WTC11 (cell line): Measurements from ENCODE around the gene TULP1. TPM values are rescaled to one million over a fixed set of nuclear protein-coding genes. Genes with fewer than 3 reads are reported as not detected.

Experiments used
- ATAC-seq: fragments of 200-7000 bp; cut with Tn5 transposase; 2 replicates; pipeline ENCODE4 v1.10.0; 2021; ENCODE audit warnings: mild to moderate bottlenecking, moderate library complexity
- CTCF ChIA-PET: fragments of 300-600 bp; sonication (Branson Sonifier 250); formaldehyde crosslinking; loops from one replicate; lab custom pipeline; 2021; ENCODE audit warnings: antibody characterized with exemption; lab: Charles Lee
- POLR2A ChIA-PET: fragments of 350-600 bp; sonication (Branson Sonifier 250); formaldehyde crosslinking; loops from one replicate; lab custom pipeline; 2021; ENCODE audit warnings: antibody characterized with exemption; lab: Charles Lee
- DNase-seq: peaks from one replicate; pipeline ENCODE4 v3.0.0; 2021; ENCODE audit warnings: low spot score
- H3K27ac Mint-ChIP-seq: 2 replicates; pipeline ENCODE4 v1.8.0; 2021; ENCODE audit warnings: mixed read lengths
- H3K27me3 Mint-ChIP-seq: 2 replicates; pipeline ENCODE4 v1.8.0; 2021; ENCODE audit warnings: low read depth, mild to moderate bottlenecking, moderate library complexity, mixed read lengths
- H3K36me3 Mint-ChIP-seq: 2 replicates; pipeline ENCODE4 v1.8.0; 2021; ENCODE audit warnings: mixed read lengths
- H3K4me1 Mint-ChIP-seq: 2 replicates; pipeline ENCODE4 v1.8.0; 2022; ENCODE audit warnings: mixed read lengths
- H3K4me3 Mint-ChIP-seq: 2 replicates; pipeline ENCODE4 v1.8.0; 2021; ENCODE audit warnings: mild to moderate bottlenecking, moderate library complexity, mixed read lengths
- H3K9me3 Mint-ChIP-seq: 2 replicates; pipeline ENCODE4 v1.8.0; 2021; ENCODE audit warnings: mixed read lengths
- ATF6 ChIP-seq: sonication (generic); formaldehyde crosslinking; IDR thresholded peaks from 2 replicates; pipeline ENCODE4 v1.8.1; 2023; ENCODE audit warnings: mild to moderate bottlenecking, missing genetic modification reagents
- CDX4 ChIP-seq: fragments of 250-450 bp; sonication (Bioruptor Pico); IDR thresholded peaks from 2 replicates; pipeline ENCODE4 v1.9.0; 2021; ENCODE audit warnings: moderate library complexity, mild to moderate bottlenecking, inconsistent platforms, borderline replicate concordance
- CREM ChIP-seq: sonication (generic); formaldehyde crosslinking; IDR thresholded peaks from 2 replicates; pipeline ENCODE4 v1.8.1; 2022; ENCODE audit warnings: mild to moderate bottlenecking, missing genetic modification reagents, moderate library complexity
- ERG ChIP-seq: fragments of 250-450 bp; sonication (Bioruptor Pico); IDR thresholded peaks from 2 replicates; pipeline ENCODE4 v1.8.0; 2021; ENCODE audit warnings: mild to moderate bottlenecking
- JAZF1 ChIP-seq: fragments of 250-450 bp; sonication (Bioruptor Pico); IDR thresholded peaks from 2 replicates; pipeline ENCODE4 v1.9.0; 2021; ENCODE audit warnings: moderate library complexity, mild to moderate bottlenecking, inconsistent platforms
- NR1H2 ChIP-seq: sonication (generic); formaldehyde crosslinking; IDR thresholded peaks from 2 replicates; pipeline ENCODE4 v1.9.0; 2021; ENCODE audit warnings: mild to moderate bottlenecking, moderate library complexity, missing genetic modification reagents
- RORB ChIP-seq: fragments of 250-450 bp; sonication (Bioruptor Pico); IDR thresholded peaks from 2 replicates; pipeline ENCODE4 v1.9.0; 2021; ENCODE audit warnings: mild to moderate bottlenecking
- ZNF219 ChIP-seq: sonication (generic); formaldehyde crosslinking; IDR thresholded peaks from 2 replicates; pipeline ENCODE4 v1.8.0; 2023; ENCODE audit warnings: missing genetic modification reagents, mild to moderate bottlenecking, borderline replicate concordance
- ZNF232 ChIP-seq: sonication (generic); formaldehyde crosslinking; IDR thresholded peaks from 2 replicates; pipeline ENCODE4 v1.8.0; 2022; ENCODE audit warnings: mild to moderate bottlenecking, missing genetic modification reagents
- ZNF317 ChIP-seq: sonication (generic); formaldehyde crosslinking; IDR thresholded peaks from 2 replicates; pipeline ENCODE4 v1.8.1; 2023; ENCODE audit warnings: low read depth, mild to moderate bottlenecking, moderate library complexity, missing genetic modification reagents, borderline replicate concordance
- ZNF532 ChIP-seq: fragments of 250-450 bp; sonication (Bioruptor Pico); IDR thresholded peaks from 2 replicates; pipeline ENCODE4 v1.9.0; 2021; ENCODE audit warnings: mild to moderate bottlenecking, borderline replicate concordance
- ZNF671 ChIP-seq: fragments of 250-450 bp; sonication (Bioruptor Pico); IDR thresholded peaks from 2 replicates; pipeline ENCODE4 v1.8.0; 2021; ENCODE audit warnings: mild to moderate bottlenecking
- total RNA-seq: library from RNA; stranded (reverse); gene quantifications from 3 replicates; pipeline ENCODE4 v1.2.3, GENCODE V29; 2021
- TF ChIP-seq, protein P1 (sequence below): sonication (generic); formaldehyde crosslinking; IDR thresholded peaks from 2 replicates; pipeline ENCODE4 v1.8.1; 2022; ENCODE audit warnings: missing genetic modification reagents, borderline replicate concordance
- TF ChIP-seq, protein P2 (sequence below): sonication (generic); formaldehyde crosslinking; IDR thresholded peaks from 2 replicates; pipeline ENCODE4 v1.8.1; 2022; ENCODE audit warnings: low read depth, mild to moderate bottlenecking, moderate library complexity, missing genetic modification reagents, borderline replicate concordance
- TF ChIP-seq, protein P3 (sequence below): fragments of 200-600 bp; IDR thresholded peaks from 2 replicates; pipeline ENCODE4 v1.8.0; 2022; ENCODE audit warnings: antibody characterized with exemption

Gene TULP1
- total RNA-seq, 1 experiment from 2014 or later: 2.9 TPM

GRCh38 chr6:35454391-35455110 is 58.1 kb downstream of the TULP1 start:
- TF ChIP-seq ZNF219 (no peak), ERG (no peak), ZNF317 (CRISPR knock-in tag) (no peak), RORB (CRISPR knock-in tag) (no peak), ZNF232 (CRISPR knock-in tag) (no peak), ZNF671 (CRISPR knock-in tag) (no peak), CREM (no peak), ZNF532 (CRISPR knock-in tag) (no peak), ATF6 (CRISPR knock-in tag) (no peak), NR1H2 (CRISPR knock-in tag) (no peak), CDX4 (no peak), JAZF1 (CRISPR knock-in tag) (no peak)
- TF ChIP-seq, protein P1, sequence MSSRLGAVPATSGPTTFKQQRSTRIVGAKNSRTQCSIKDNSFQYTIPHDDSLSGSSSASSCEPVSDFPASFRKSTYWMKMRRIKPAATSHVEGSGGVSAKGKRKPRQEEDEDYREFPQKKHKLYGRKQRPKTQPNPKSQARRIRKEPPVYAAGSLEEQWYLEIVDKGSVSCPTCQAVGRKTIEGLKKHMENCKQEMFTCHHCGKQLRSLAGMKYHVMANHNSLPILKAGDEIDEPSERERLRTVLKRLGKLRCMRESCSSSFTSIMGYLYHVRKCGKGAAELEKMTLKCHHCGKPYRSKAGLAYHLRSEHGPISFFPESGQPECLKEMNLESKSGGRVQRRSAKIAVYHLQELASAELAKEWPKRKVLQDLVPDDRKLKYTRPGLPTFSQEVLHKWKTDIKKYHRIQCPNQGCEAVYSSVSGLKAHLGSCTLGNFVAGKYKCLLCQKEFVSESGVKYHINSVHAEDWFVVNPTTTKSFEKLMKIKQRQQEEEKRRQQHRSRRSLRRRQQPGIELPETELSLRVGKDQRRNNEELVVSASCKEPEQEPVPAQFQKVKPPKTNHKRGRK (CRISPR knock-in tag): no peak
- TF ChIP-seq, protein P2, sequence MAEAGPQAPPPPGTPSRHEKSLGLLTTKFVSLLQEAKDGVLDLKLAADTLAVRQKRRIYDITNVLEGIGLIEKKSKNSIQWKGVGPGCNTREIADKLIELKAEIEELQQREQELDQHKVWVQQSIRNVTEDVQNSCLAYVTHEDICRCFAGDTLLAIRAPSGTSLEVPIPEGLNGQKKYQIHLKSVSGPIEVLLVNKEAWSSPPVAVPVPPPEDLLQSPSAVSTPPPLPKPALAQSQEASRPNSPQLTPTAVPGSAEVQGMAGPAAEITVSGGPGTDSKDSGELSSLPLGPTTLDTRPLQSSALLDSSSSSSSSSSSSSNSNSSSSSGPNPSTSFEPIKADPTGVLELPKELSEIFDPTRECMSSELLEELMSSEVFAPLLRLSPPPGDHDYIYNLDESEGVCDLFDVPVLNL (CRISPR knock-in tag): no peak
- TF ChIP-seq, protein P3, sequence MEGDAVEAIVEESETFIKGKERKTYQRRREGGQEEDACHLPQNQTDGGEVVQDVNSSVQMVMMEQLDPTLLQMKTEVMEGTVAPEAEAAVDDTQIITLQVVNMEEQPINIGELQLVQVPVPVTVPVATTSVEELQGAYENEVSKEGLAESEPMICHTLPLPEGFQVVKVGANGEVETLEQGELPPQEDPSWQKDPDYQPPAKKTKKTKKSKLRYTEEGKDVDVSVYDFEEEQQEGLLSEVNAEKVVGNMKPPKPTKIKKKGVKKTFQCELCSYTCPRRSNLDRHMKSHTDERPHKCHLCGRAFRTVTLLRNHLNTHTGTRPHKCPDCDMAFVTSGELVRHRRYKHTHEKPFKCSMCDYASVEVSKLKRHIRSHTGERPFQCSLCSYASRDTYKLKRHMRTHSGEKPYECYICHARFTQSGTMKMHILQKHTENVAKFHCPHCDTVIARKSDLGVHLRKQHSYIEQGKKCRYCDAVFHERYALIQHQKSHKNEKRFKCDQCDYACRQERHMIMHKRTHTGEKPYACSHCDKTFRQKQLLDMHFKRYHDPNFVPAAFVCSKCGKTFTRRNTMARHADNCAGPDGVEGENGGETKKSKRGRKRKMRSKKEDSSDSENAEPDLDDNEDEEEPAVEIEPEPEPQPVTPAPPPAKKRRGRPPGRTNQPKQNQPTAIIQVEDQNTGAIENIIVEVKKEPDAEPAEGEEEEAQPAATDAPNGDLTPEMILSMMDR: no peak
- H3K4me1 Mint-ChIP-seq: peaks cover 39% of the 10 kb centered on the region
- H3K27ac Mint-ChIP-seq: peak overlapping the region; percentile 75
- H3K36me3 Mint-ChIP-seq: peaks cover 22% of the 10 kb centered on the region
- peaks cover 11% of the 10 kb centered on the region for H3K27me3 Mint-ChIP-seq
- no peak for DNase-seq
- no peaks in the 10 kb centered on the region for H3K9me3 Mint-ChIP-seq
- H3K4me3 Mint-ChIP-seq: peak overlapping the region; percentile 68
- CTCF ChIA-PET: interaction anchor here (1.2 to 8.9 kb wide), 4 partner anchors 40 to 158 kb away, joined by 3 to 157 read pairs (median 6); partner anchors contain the start of gene PPARD
- POLR2A ChIA-PET: interaction anchor here (0.6 to 1.7 kb wide), 2 partner anchors 13 to 24 kb away, joined by 3 to 4 read pairs; partner anchors contain the start of gene RPL10A
- ATAC-seq: no peak
